KG1 (cell line): Measurements from ENCODE around the gene SLC4A4.
"Not testable (repeated sequence)": the region's sequence is repeated elsewhere in the genome, so short reads cannot be mapped to it uniquely, and the experiment has no call there.

Source experiments
- DNase-seq: peaks from one replicate; lab custom pipeline; 2025; lab: John Stamatoyannopoulos, UW

SLC4A4 gene

GRCh38 chr4:71360844-71361243 lies 22.0 kb downstream of the SLC4A4 start:
- no peak for DNase-seq

- no peak for DNase-seq
Observed at GRCh38 chr4:71361476-71361875, 22.7 kb downstream of the SLC4A4 start.

GRCh38 chr4:71366766-71367165 lies 27.9 kb downstream of the SLC4A4 start:
- DNase-seq = no peak

- no peak for DNase-seq
Observed at GRCh38 chr4:71367546-71367945, 28.7 kb downstream of the SLC4A4 start.

- no peak for DNase-seq
Observed at GRCh38 chr4:71368906-71369305, 30.1 kb downstream of the SLC4A4 start.

GRCh38 chr4:71369536-71369935 lies 30.7 kb downstream of the SLC4A4 start:
- no peak for DNase-seq

- no peak for DNase-seq
Observed at GRCh38 chr4:71375494-71375893, 36.7 kb downstream of the SLC4A4 start.

- DNase-seq = no peak
Observed at GRCh38 chr4:71377561-71377960, 38.7 kb downstream of the SLC4A4 start.

GRCh38 chr4:71379126-71379525 lies 40.3 kb downstream of the SLC4A4 start:
- no peak for DNase-seq

GRCh38 chr4:71380788-71381187 lies 42.0 kb downstream of the SLC4A4 start:
- DNase-seq = no peak

- no peak for DNase-seq
Observed at GRCh38 chr4:71382125-71382899, 43.5 kb downstream of the SLC4A4 start.

- no peak for DNase-seq
Observed at GRCh38 chr4:71382900-71383560, 44.2 kb downstream of the SLC4A4 start.

GRCh38 chr4:71383984-71384383 lies 45.2 kb downstream of the SLC4A4 start:
- no peak for DNase-seq

- no peak for DNase-seq
Observed at GRCh38 chr4:71389149-71389827, 50.5 kb downstream of the SLC4A4 start.

GRCh38 chr4:71392109-71392508 lies 53.3 kb downstream of the SLC4A4 start:
- DNase-seq = no peak

GRCh38 chr4:71396382-71396781 lies 57.6 kb downstream of the SLC4A4 start:
- no peak for DNase-seq

GRCh38 chr4:71400810-71401209 lies 62.0 kb downstream of the SLC4A4 start:
- DNase-seq = no peak

- DNase-seq = no peak
Observed at GRCh38 chr4:71402616-71403015, 63.8 kb downstream of the SLC4A4 start.

- DNase-seq = no peak
Observed at GRCh38 chr4:71404049-71404448, 65.2 kb downstream of the SLC4A4 start.

GRCh38 chr4:71405791-71406190 lies 67.0 kb downstream of the SLC4A4 start:
- no peak for DNase-seq

- peak; percentile 43 for DNase-seq
Observed at GRCh38 chr4:71406459-71406963, 67.7 kb downstream of the SLC4A4 start.

GRCh38 chr4:71408961-71409360 lies 70.1 kb downstream of the SLC4A4 start:
- not testable (repeated sequence) for DNase-seq

GRCh38 chr4:71411981-71412380 lies 73.2 kb downstream of the SLC4A4 start:
- no peak for DNase-seq
